ENCODE measurements around the gene TLE6.
"Not testable (repeated sequence)": the region's sequence is repeated elsewhere in the genome, so short reads cannot be mapped to it uniquely, and the experiment has no call there.

Gene TLE6

GRCh38 chr19:2987797-2988196 lies 10.4 kb downstream of the TLE6 start:
- DNase-seq (ENCODE audit: low read depth in 2 of 2) = no peak
- no peak for TF ChIP-seq CTCF (IDR thresholded peaks at IDR 0.05; ENCODE audit: low read depth, low read length)
- no peak overlapping the region for H3K4me3 ChIP-seq (replicated peaks in 1 of 2; ENCODE audit: low read depth in 2 of 2, low read length in 2 of 2)

GRCh38 chr19:2988568-2988967 lies 11.2 kb downstream of the TLE6 start:
- no peak for TF ChIP-seq CTCF (IDR thresholded peaks at IDR 0.05; ENCODE audit: low read depth, low read length)

GRCh38 chr19:2989236-2989946 lies 12.0 kb downstream of the TLE6 start:
- H3K4me3 ChIP-seq (replicated peaks in 1 of 2; ENCODE audit: low read depth in 2 of 2, low read length in 2 of 2) = no peak overlapping the region
- TF ChIP-seq CTCF (IDR thresholded peaks at IDR 0.05; ENCODE audit: low read depth, low read length) = no peak
- DNase-seq (ENCODE audit: low read depth in 2 of 2) = no peak

More at GRCh38 chr19:2988568-2988967, 11.2 kb downstream of the TLE6 start:
- H3K4me3 ChIP-seq (replicated peaks in 1 of 2; ENCODE audit: low read depth in 2 of 2, low read length in 2 of 2) = no peak overlapping the region
- DNase-seq (ENCODE audit: low read depth in 2 of 2) = no peak

GRCh38 chr19:2992333-2992732 lies 15.0 kb downstream of the TLE6 start:
- DNase-seq (ENCODE audit: low read depth in 2 of 2); H3K4me3 ChIP-seq (replicated peaks in 1 of 2; ENCODE audit: low read depth in 2 of 2, low read length in 2 of 2): not testable (repeated sequence)

- TF ChIP-seq CTCF (IDR thresholded peaks at IDR 0.05; ENCODE audit: low read depth, low read length) = no peak
- DNase-seq (ENCODE audit: low read depth in 2 of 2) = no peak
- H3K4me3 ChIP-seq (replicated peaks in 1 of 2; ENCODE audit: low read depth in 2 of 2, low read length in 2 of 2) = no peak overlapping the region
Measured at GRCh38 chr19:2992958-2993357, 15.6 kb downstream of the TLE6 start.

GRCh38 chr19:2993579-2993978 lies 16.2 kb downstream of the TLE6 start:
- H3K4me3 ChIP-seq (replicated peaks in 1 of 2; ENCODE audit: low read depth in 2 of 2, low read length in 2 of 2) = no peak overlapping the region
- no peak for DNase-seq (ENCODE audit: low read depth in 2 of 2)
- no peak for TF ChIP-seq CTCF (IDR thresholded peaks at IDR 0.05; ENCODE audit: low read depth, low read length)

- no peak for DNase-seq (ENCODE audit: low read depth in 2 of 2)
- no peak overlapping the region for H3K4me3 ChIP-seq (replicated peaks in 1 of 2; ENCODE audit: low read depth in 2 of 2, low read length in 2 of 2)
- no peak for TF ChIP-seq CTCF (IDR thresholded peaks at IDR 0.05; ENCODE audit: low read depth, low read length)
Measured at GRCh38 chr19:2994588-2995131, 17.3 kb downstream of the TLE6 start.

All from cardiac fibroblast (primary cell).